Lower leg skin (tissue), 4 donors: ENCODE measurements around the gene MOB4. TPM values are rescaled to one million over a fixed set of nuclear protein-coding genes. Genes with fewer than 3 reads are reported as not detected.
"Not testable (repeated sequence)": the region's sequence is repeated elsewhere in the genome, so short reads cannot be mapped to it uniquely, and the experiment has no call there.

Experiments used
- DNase-seq, 2 donors: peaks; one replicate each; pipeline ENCODE4 v3.0.0-alpha.2; 2019; ENCODE audit warnings: low spot score in 2 of 2
- H3K4me3 ChIP-seq: fragments of 200-600 bp; sonication (generic); 2 replicates; pipeline ENCODE4 v1.5.1; 2017; ENCODE audit warnings: mild to moderate bottlenecking, low read depth; ENCODE audit not compliant: poor library complexity, severe bottlenecking
- CTCF ChIP-seq, 3 donors: fragments of 450-650 bp; IDR thresholded peaks; one replicate each; pipeline ENCODE4 v1.5.1; 2016; ENCODE audit warnings: antibody characterized with exemption in 3 of 3, mild to moderate bottlenecking in 3 of 3, moderate library complexity in 2 of 3
- POLR2A ChIP-seq, 2 donors: fragments of 450-650 bp; IDR thresholded peaks; one replicate each; pipeline ENCODE4 v1.6.1; 2016 to 2017; ENCODE audit warnings: antibody characterized with exemption in 2 of 2, mild to moderate bottlenecking in 1 of 2, moderate library complexity in 1 of 2
- WGBS, 2 donors: methylation state at CpG; one replicate each; pipeline ENCODE4 v1.1.5; 2018; 5-methylcytosine and 5-hydroxymethylcytosine counted together
- intact Hi-C: fragments of 100-400 bp; cut with DNase I; formaldehyde crosslinking; loops from one replicate; pipeline ENCODE4 v1.15.0; 2023; ENCODE audit warnings: low total_unique reads
- total RNA-seq, 4 donors: library from RNA; depleted of rRNA; stranded (reverse); fragments of >200 nt; gene quantifications; one replicate each; pipeline ENCODE4 v1.1.0, GENCODE V29; 2016

MOB4 gene
- total RNA-seq, 4 donors from 2014 or later: 22.6 to 31.2 (median 25.0) TPM

DNA sequence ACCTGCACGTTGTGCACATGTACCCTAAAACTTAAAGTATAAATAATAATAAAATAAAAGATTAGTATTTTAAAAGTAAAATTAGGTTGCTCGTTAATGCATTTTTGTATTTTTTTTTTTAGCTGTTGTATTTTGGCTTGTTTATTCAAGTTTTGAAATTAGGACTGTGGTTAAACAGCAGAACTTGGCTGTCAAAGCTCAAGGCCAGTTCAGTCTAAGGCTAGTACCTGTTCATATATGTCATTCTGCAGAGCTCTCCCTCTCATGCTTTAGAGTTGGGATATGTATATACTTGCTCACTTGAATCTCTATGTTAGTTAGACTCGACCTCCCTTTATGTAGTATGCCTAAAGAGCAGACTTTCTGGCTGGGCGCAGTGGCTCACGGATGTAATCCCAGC lies 32.7 kb downstream of the MOB4 start:
- no peak for TF ChIP-seq POLR2A (IDR thresholded peaks at IDR 0.05)
- WGBS, 2 donors: 86 to 92% methylated on average over 5 of the region's 5 CpGs
- intact Hi-C loops: no loop called here
- no peak overlapping the region for H3K4me3 ChIP-seq
- no peak for DNase-seq

DNA sequence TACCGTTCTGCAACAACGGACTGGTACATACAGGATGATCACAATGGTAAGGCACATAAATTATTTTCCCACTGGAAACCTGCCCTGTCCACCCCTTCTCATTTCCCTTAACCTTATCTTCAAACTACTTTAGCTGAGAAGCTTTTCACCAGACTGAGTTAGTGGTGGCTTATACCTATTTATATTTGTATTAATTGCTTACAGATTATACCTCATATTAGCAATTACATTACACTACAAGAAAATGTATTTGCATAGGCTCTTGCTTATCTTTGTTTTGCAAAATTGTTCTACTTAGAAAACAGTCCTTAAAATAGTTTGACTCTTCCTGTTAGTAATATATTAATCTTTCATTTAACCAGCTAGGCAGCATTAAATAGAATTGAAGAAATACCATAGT lies 35.4 kb downstream of the MOB4 start:
- 88 to 90% methylated on average over 2 of the region's 2 CpGs for WGBS, 2 donors
- DNase-seq, intact Hi-C loops, H3K4me3 ChIP-seq: not testable (repeated sequence)

- no peak overlapping the region for H3K4me3 ChIP-seq
- intact Hi-C loops: no loop called here
- no peak for DNase-seq
- no peak for TF ChIP-seq CTCF (IDR thresholded peaks at IDR 0.05)
- no peak for TF ChIP-seq POLR2A (IDR thresholded peaks at IDR 0.05)
Measured at GRCh38 chr2:197555467-197555866, 39.6 kb downstream of the MOB4 start.

DNA sequence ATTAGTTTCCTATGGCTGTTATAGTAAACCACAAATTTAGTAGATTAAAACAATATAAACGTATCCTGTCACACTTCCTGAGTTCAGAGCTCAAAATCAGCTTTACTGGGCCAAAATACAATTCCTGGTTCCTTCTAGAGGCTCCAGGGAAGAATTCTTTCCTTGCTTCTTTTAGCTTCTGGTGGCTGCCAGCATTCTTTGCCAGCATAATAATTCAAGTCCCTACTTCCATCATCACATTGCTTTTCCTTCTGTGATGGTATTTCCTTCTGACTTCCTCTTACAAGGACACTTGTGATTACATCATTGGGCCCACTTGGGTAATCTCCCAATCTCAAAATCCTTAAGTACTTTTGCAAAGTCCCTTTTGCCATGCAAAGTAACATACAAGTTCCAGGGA lies 40.6 kb downstream of the MOB4 start:
- H3K4me3 ChIP-seq: no peak overlapping the region
- intact Hi-C loops: no loop called here
- 35 to 46% methylated on average over 1 of the region's 1 CpG for WGBS, 2 donors
- no peak for TF ChIP-seq CTCF (IDR thresholded peaks at IDR 0.05)
- TF ChIP-seq POLR2A (IDR thresholded peaks at IDR 0.05): no peak
- DNase-seq: no peak

DNA sequence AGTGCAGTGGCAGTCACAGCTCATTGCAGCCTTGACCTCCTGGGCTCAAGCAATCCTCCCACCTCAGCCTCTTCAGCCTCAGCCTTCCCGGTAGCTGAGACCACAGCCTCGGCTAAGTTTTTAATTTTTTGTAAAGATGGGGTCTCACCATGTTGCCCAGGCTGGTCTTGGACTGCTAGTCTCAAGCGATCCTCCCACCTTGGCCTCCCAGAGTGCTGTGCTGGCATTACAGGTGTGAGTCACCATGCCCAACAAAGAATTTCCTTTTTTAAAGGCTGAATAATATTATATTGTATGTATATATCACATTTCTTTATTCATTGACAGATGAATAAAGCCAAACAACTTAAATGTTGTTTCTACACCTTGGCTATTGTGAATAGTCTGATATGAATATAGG lies 42.5 kb downstream of the MOB4 start:
- DNase-seq: no peak
- 98 to 100% methylated on average over 3 of the region's 3 CpGs for WGBS, 2 donors
- intact Hi-C loops: no loop called here
- no peak for TF ChIP-seq POLR2A (IDR thresholded peaks at IDR 0.05)
- TF ChIP-seq CTCF (IDR thresholded peaks at IDR 0.05): no peak
- no peak overlapping the region for H3K4me3 ChIP-seq

- H3K4me3 ChIP-seq: no peak overlapping the region
- WGBS, 2 donors: 89 to 92% methylated on average over 5 of the region's 5 CpGs
- TF ChIP-seq POLR2A (IDR thresholded peaks at IDR 0.05) (no peak), CTCF (IDR thresholded peaks at IDR 0.05) (no peak)
- no peak for DNase-seq
- intact Hi-C loops: no loop called here
Measured at GRCh38 chr2:197559681-197560080, 43.8 kb downstream of the MOB4 start.

DNA sequence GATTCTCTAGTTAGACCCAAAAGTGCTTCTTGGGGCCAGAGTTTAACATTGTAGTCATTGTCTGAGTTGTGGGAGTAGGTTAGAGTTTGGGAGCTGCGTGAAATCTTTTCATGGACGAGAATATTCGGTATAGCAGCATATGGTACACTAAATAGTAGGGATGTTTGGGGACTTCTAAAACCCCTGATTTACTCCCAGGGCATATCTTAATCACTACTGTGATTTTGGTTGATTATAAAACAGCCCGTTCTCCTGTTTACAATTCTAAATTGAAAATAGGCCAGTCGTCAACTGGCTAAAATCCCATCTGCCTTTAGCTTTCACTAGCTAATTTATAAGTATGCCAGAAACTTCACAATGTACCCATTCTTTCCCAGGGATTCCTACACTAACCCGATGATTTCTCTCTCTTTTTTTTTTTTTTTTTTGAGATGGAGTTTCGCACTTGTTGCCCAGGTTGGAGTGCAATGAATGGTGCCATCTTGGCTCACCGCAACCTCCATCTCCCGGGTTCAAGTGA lies 44.3 kb downstream of the MOB4 start:
- no peak overlapping the region for H3K4me3 ChIP-seq
- WGBS, 2 donors: 88 to 93% methylated on average over 9 of the region's 9 CpGs
- DNase-seq: no peak
- TF ChIP-seq POLR2A (IDR thresholded peaks at IDR 0.05): no peak
- no peak for TF ChIP-seq CTCF (IDR thresholded peaks at IDR 0.05)
- intact Hi-C loops: no loop called here
